Lower leg skin (tissue), 4 donors: ENCODE data around the gene SHROOM3. TPM values are rescaled to one million over a fixed set of nuclear protein-coding genes. Genes with fewer than 3 reads are reported as not detected.

Source experiments
- DNase-seq, 2 donors: peaks; one replicate each; pipeline ENCODE4 v3.0.0-alpha.2; 2019; ENCODE audit warnings: low spot score in 2 of 2
- H3K4me3 ChIP-seq: fragments of 200-600 bp; sonication (generic); 2 replicates; pipeline ENCODE4 v1.5.1; 2017; ENCODE audit warnings: mild to moderate bottlenecking, low read depth; ENCODE audit not compliant: poor library complexity, severe bottlenecking
- CTCF ChIP-seq, 3 donors: fragments of 450-650 bp; IDR thresholded peaks; one replicate each; pipeline ENCODE4 v1.5.1; 2016; ENCODE audit warnings: antibody characterized with exemption in 3 of 3, mild to moderate bottlenecking in 3 of 3, moderate library complexity in 2 of 3
- POLR2A ChIP-seq, 2 donors: fragments of 450-650 bp; IDR thresholded peaks; one replicate each; pipeline ENCODE4 v1.6.1; 2016 to 2017; ENCODE audit warnings: antibody characterized with exemption in 2 of 2, mild to moderate bottlenecking in 1 of 2, moderate library complexity in 1 of 2
- WGBS, 2 donors: methylation state at CpG; one replicate each; pipeline ENCODE4 v1.1.5; 2018; 5-methylcytosine and 5-hydroxymethylcytosine counted together
- intact Hi-C: fragments of 100-400 bp; cut with DNase I; formaldehyde crosslinking; loops from one replicate; pipeline ENCODE4 v1.15.0; 2023; ENCODE audit warnings: low total_unique reads
- total RNA-seq, 4 donors: library from RNA; depleted of rRNA; stranded (reverse); fragments of >200 nt; gene quantifications; one replicate each; pipeline ENCODE4 v1.1.0, GENCODE V29; 2016

SHROOM3 gene
- total RNA-seq, 4 donors from 2014 or later, result 37.7 to 88.8 (median 44.0) TPM

GRCh38 chr4:76762137-76763130 is 327.4 kb downstream of the SHROOM3 start:
- DNase-seq, result no peak
- WGBS, 2 donors, result 89 to 92% methylated on average over 4 of the region's 4 CpGs
- H3K4me3 ChIP-seq, result no peak overlapping the region
- TF ChIP-seq CTCF (IDR thresholded peaks at IDR 0.05), result no peak
- intact Hi-C loops, result no loop called here

- H3K4me3 ChIP-seq, result no peak overlapping the region
- 61 to 66% methylated on average over 1 of the region's 1 CpG for WGBS, 2 donors
- intact Hi-C loops, result no loop called here
- DNase-seq, result no peak
- TF ChIP-seq POLR2A (IDR thresholded peaks at IDR 0.05), result no peak
- no peak for TF ChIP-seq CTCF (IDR thresholded peaks at IDR 0.05)
Observed at GRCh38 chr4:76764251-76764650, 329.2 kb downstream of the SHROOM3 start.

GRCh38 chr4:76765473-76766183 is 330.6 kb downstream of the SHROOM3 start:
- intact Hi-C loops, result no loop called here
- 62 to 74% methylated on average over 14 of the region's 14 CpGs for WGBS, 2 donors
- TF ChIP-seq CTCF (IDR thresholded peaks at IDR 0.05) (no peak), POLR2A (IDR thresholded peaks at IDR 0.05) (no peak)
- DNase-seq, result no peak
- no peak overlapping the region for H3K4me3 ChIP-seq

GRCh38 chr4:76767983-76768382 is 333.0 kb downstream of the SHROOM3 start:
- intact Hi-C loops, result no loop called here
- 29 to 42% methylated on average over 2 of the region's 2 CpGs for WGBS, 2 donors

GRCh38 chr4:76772498-76773106 is 337.6 kb downstream of the SHROOM3 start:
- intact Hi-C loops, result no loop called here
- no peak for DNase-seq
- H3K4me3 ChIP-seq, result no peak overlapping the region
- WGBS, 2 donors, result 70 to 84% methylated on average over 5 of the region's 5 CpGs
- TF ChIP-seq CTCF (IDR thresholded peaks at IDR 0.05) (no peak), POLR2A (IDR thresholded peaks at IDR 0.05) (no peak)

More at GRCh38 chr4:76767983-76768382, 333.0 kb downstream of the SHROOM3 start:
- no peak for TF ChIP-seq CTCF (IDR thresholded peaks at IDR 0.05)
- TF ChIP-seq POLR2A (IDR thresholded peaks at IDR 0.05), result no peak
- DNase-seq, result no peak
- no peak overlapping the region for H3K4me3 ChIP-seq
